Stimulated activated CD8-positive, alpha-beta memory T cell treated with anti-CD3 and anti-CD28 coated beads, Interleukin-15, amount 100 ng/mL, for 48 hours (primary cell): ENCODE results near the gene EHBP1L1.

Experiments used
- DNase-seq, 2 donors: peaks; one replicate each; pipeline ENCODE4 v3.0.0-alpha.2; 2020; ENCODE audit warnings: low read depth in 2 of 2

The EHBP1L1 gene

DNA sequence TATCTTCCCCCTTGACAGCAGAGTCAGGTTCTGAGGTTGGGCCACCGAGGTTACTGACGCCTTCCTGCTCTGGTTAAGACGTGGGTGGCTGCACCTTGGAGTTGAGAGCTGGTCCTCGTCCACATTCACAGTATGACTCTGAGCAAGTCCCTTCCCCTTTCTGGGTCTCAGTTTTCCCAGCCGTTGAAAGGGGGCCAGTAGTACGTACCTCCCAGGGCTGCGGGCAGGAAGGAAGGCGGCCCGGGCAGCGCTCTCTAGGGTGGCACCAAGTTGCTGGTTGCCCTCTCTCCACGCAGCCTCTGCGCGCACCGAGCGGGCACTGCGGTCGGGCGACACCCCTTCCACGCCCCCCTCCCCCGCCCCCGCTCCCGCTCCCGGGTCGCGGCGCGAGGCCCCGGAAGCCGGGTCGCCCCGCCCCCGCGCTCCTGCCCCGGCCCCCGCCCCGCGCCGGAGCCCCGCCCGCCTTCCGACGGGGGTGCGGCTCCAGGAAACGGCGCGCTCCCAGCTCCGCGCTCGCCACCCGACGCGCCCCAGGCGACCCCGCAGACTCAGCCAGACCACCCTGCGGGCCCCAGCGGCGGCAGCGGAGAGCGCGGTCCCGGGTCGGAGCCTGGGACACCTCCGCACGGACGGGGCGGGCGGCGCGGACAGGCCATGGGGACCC, at the start of gene EHBP1L1:
Gene EHBP1L1 (plus strand): TSS at position 486 of the 664 bp plus-strand sequence. CDS start 250 bp downstream, outside the sequence.
- DNase-seq = peak; percentile 69 to 71

DNA sequence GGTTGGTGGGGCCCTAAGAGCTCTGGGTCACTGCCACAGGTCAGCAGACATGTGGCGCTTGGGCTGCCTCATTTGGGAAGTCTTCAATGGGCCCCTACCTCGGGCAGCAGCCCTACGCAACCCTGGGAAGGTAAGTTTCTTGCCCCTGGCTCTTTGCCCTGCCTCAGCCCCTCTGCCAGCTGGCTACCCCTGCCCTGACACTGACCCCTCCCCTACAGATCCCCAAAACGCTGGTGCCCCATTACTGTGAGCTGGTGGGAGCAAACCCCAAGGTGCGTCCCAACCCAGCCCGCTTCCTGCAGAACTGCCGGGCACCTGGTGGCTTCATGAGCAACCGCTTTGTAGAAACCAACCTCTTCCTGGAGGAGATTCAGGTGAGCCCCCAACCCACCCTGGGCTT, 49.1 kb upstream of the EHBP1L1 start:
- DNase-seq = no peak

DNA sequence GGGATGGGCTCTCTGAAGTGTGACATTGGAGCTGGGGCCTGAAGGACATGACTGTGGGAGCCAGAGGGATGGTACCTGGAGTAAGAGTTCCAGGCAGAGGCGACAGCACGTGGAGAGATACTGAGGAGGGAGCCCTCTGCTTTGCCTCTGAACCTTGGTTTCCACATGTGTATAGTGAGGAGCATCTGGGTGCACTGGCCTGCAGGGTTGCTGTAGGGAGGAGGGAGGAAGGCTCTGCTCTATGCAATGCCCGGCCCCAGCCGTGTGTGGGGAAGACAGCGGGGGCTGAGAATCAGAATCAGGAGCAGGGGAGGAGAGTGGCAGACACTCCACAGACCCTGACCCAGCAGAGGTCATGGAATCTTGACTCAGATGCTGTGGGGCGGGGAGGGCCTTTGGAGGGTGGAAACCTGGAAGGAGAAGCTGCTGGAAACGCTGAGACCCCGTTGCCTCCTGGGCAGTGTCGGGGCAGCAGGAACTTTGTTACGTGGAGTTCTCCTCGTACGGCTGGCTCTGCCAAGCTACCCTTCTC, 47.0 kb upstream of the EHBP1L1 start:
- DNase-seq = no peak

DNA sequence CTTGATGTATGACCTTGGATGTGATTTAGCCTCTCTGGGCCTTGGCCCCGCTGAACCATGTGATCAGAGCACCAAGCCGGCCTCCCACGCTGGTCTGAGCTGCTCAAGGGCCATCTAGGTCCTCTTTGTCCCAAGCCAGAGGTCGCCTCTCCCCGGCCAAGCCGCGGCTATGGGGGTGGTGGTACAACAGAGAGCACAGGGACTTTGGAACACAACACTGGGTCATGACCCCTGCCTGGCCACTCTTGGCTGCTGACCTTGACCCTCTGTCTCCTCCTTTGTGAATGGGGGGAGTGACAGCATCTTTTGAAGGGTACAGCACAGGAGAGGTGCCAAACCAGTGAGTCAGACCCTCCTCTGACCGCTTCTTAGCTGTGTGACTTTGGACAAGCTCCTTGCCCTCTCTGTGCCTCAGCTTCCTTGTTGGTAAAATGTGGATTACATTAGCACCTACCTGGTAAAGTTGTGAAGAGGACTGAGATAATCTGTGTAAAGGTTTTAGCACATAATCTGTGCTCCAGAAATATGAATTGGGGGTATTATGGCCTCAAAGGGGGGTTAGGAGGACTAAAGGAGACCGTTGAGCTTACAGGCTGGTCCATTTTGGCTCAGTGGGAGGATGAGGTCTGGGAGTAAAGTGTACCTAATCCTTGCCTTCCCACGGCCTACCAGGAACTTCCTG, 46.2 kb upstream of the EHBP1L1 start:
- DNase-seq = no peak

DNA sequence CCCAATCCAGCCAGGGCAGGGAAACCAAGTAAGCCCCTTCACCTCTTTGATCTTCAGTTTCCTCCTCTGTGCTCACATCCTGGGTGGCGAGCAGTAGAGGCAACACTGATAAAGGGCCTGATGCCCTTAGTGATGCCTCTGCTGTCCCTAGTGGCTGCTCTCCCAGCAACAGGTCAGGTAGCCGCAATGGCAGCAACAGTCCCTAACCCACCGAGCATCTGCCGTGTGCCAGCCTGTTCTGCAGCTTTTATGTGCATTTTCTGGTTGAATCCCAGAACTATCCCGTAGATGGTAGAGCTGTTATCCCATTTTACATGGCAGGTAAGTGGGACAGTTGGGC, 45.7 kb upstream of the EHBP1L1 start:
- DNase-seq = no peak

DNA sequence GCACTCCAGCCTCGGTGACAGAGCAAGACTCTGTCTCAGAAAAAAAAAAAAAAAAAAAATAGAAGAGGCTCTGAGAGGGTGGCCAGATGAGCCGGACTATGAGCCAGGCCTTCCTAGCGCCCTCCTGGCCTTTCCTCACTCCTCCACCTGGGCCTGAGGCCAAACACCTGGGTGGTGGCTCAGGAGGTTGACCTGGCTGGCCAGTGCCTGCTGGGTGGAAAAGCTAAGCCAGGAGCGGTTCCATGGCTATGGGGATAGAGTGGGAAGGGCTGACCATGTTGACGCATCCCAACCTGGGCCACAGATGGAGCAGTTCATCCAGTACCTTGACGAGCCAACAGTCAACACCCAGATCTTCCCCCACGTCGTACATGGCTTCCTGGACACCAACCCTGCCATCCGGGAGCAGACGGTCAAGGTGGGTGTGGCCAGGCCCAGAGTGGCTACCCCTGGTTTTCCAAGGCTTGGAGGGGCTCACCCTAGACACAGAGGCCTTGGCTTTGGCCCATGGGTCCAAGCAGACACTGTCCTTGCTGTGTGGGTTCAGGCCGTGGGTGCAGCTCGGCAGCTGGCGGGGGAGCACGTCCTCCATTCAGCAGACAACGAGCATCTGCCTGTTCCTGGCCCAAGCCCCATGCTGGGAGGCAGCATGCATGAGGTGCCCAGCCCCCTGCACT, 43.3 kb upstream of the EHBP1L1 start:
- DNase-seq = no peak

DNA sequence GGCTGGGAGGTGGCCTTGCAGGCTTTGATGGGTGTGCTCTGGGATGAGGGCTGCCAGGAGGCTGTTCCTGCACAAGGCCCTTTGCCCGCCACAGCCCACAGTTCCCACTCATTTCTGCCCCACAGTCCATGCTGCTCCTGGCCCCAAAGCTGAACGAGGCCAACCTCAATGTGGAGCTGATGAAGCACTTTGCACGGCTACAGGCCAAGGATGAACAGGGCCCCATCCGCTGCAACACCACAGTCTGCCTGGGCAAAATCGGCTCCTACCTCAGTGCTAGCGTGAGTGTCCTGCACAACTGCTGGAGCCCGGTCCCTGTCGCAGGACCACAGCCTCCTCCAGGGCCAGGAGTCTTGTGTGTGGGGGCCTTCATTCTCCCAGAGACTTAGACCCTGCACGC, 40.8 kb upstream of the EHBP1L1 start:
- no peak for DNase-seq

DNA sequence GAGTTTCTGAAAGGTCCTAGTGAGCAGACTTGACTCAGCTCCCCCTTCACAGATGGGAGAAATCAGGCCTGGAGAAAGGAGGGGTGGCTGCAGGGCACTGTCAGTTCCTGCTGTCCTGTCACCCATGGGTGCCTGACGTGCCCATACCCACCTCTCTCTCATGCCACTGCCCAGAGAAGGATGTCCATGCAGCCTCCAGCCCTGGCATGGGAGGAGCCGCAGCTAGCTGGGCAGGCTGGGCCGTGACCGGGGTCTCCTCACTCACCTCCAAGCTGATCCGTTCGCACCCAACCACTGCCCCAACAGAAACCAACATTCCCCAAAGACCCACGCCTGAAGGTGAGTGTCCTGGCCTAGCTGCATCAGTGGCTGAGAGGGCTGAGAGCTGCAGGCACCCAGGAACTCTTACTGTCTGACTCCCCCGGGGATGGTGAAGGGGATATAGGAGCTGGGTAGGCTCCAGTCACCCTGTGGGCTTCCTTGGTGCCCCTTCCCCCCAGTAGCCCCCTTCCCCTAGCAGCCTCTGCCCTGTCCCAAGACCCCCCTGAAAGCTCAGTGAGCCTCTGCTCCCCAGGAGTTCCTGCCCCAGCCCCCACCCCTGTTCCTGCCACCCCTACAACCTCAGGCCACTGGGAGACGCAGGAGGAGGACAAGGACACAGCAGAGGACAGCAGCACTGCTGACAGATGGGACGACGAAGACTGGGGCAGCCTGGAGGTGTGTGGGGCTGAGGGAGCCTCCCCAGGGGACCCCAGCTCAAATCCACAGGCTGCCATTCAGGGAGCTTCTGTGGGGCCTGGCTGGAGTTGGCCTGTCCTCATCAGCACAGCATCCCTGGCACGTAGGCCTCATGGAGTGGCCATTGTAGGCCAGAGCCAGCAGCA, 39.2 kb upstream of the EHBP1L1 start:
- DNase-seq = no peak

DNA sequence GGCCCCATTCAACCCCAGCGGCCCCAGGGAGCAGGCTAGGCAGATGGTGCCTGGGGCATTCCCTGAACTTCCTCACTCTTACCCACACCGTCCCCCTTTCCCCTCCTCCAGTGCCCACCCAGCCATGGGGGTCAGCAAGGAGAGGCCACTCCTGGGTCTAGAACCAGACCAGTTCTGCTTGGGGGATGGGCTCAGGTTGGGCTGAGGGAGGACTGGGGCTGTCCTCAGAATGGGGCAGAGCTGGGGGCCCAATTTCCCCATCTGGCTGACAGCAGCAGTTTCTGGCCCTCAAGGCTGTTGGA, 38.6 kb upstream of the EHBP1L1 start:
- DNase-seq = no peak

DNA sequence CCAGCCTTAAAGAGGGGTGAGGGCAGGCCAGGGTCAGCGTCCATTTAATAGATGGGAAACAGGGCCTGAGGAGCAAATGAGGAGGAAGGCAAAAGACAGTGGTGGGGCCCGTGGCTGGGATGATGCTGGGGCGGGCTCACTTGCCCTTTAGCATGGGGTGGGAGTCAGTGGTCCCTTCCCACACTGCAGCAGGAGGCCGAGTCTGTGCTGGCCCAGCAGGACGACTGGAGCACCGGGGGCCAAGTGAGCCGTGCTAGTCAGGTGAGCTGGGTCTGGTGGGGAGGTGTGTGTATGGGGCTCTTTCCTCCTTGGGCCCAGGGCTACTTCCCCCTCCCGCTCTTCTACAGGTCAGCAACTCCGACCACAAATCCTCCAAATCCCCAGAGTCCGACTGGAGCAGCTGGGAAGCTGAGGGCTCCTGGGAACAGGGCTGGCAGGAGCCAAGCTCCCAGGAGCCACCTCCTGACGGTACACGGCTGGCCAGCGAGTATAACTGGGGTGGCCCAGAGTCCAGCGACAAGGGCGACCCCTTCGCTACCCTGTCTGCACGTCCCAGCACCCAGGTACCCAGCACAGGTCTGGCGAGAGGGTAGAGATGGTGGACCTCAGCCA, 38.1 kb upstream of the EHBP1L1 start:
- no peak for DNase-seq

DNA sequence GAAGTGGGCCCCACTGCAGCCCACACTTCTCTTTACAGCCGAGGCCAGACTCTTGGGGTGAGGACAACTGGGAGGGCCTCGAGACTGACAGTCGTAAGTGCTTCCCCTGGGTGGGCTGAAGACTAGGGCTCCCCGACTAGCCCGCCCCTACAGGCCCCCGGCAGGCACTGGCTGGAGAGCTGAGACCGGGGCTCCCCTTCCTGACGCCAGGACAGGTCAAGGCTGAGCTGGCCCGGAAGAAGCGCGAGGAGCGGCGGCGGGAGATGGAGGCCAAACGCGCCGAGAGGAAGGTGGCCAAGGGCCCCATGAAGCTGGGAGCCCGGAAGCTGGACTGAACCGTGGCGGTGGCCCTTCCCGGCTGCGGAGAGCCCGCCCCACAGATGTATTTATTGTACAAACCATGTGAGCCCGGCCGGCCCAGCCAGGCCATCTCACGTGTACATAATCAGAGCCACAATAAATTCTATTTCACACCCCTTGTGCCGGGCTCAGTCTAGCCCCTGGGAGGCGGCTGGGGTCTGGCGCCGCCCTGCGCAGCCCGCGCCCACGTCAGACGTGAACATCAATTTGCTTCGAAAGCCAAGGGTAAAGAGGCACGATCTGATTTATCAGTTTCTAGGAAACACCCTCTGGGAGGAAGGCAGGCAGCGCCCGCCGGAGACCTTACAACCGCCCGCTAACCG, 37.5 kb upstream of the EHBP1L1 start:
- no peak for DNase-seq

DNA sequence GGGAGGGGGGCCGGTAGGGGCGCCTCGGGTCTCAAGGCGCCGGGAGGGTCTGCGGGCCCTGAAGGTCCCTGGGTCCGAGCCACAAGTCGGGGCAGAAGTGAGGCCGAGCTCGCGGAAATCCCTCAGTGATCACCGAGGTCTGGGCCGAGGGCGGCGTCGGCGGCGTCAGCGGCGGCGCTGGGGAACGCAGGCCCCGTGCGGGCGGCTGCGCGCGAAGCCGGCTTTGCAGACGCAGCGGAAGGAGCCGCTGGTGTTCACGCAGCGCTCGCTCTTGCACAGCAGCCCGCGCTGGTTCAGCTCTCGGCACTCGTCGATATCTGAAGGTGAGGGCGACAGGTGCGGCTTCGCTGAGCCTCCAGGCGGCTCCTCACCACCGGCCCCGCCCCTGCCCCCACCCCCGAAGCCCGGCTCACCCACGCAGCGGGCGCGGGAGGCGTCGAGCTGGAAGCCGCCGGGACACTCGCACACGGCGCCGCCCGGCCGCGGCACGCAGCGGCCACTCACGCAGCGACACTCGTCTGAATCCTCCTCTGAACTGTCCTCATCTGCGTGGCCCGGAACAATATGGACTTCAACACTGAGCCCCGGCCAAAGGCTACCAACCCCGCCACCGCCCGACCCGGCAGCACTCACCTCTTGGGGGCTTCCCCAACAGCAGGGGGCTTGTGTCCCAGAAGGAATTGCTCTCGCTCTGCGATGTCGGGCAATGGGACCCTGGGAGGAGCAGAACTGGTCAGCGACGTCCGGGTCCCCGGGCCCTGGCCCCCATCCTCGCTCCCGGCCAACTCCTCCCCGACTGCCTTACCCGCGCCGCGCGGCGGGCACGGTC, 36.7 kb upstream of the EHBP1L1 start:
- no peak for DNase-seq

DNA sequence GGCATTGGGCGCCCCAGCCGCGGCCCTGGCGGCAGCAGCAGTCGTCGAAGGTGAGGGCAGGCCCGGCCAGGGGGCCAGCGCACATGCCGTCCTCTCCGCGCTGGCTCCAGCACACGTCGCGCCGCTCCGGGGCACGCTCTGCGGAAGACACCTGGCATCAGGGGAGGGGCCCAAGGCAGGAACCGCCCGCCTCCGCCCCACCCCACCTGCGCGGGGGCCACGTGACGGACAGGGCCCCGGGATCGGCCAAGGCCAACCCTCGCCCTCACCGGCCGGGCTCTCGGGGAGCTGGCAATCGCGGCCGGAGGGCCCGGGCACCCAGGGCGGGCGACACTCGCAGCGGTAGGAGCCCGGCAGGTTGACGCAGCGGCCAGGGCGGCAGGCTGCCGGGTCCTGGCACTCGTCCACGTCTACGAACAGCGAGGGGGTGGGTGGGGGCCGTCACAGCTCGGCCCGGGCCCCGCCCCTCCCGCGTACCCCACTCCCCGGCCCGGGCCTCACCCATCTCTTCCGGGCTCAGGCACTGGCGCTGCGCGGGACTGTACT, 36.0 kb upstream of the EHBP1L1 start:
- DNase-seq = no peak

DNA sequence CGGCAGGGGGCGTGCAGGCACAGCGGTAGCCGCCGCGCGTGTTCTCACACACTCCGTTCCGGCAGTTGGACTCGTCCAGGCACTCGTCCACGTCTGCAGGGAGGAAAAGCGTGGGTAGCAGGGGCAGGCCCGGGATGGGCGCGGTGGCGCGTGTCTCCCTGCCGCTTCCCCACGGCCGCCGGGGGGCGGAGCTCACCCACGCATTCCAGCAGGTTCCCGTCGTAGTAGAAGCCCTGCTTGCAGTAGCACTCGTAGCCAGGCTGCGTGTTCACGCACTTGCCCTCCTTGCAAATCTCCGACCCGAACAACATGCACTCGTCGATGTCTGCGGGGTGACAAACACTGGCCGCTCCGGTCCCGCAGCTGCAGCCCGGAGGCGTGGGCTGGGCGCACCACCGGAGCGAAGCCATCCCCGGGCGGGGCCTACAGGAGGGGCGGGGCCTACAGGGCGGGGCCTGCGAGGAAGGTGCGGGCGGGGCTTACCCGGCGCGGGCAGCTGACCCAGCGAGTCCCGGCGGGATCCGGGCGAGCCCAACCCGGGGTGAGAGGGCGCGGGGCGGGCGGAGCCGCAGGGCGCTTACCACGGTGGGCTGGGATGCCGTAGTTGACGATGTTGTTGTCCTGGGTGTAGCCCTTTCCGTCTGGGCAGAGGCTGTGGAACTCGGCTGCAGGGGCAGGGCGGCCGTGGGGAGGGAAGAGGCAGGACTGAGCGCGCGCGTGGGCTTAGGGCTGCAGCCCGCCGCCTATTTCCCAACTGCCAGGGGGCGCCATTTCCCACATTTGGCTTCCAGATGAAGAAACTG, 35.4 kb upstream of the EHBP1L1 start:
- peak; percentile 74 to 85 for DNase-seq

DNA sequence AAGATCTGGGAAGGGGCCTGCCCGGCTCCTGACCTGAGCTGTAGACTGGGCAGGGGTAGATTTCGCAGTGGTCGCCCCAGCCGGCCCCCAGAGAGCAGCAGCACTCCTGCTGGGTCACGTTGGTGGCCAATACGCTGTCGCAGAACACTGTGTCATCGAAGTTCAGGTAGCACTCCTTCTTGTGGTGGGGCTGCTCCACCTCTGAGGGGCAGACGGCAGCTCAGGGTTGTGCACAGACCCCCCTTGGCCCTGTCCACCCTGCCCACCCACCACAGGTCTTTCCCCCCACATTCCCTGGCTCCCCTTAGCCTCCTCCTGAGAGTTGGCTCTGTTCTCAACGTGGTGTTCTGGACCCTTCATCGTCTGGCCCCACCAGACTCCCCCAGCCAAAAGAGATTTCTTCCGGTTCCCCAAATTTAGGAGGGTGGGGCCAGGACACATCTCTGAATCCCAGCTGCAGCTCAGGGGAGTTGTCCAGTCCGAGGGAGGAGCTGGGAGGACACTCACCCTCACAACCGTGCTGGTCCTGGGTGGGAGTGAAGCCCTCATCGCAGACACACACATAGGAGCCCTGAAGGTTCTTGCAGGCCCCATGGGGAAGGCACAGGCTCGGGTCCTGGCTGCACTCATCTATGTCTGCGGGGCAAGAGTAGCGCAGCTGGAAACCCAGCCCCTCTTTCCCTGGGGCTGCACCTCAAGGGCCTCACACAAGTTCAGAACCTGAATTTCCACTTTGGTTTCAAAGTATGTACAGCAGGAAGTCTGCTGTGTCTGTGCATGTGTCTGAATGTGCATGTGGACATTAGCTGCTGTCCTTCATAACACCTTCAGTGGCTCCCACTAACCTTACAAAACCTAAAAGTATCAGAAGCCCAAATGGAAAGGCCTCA, 34.5 kb upstream of the EHBP1L1 start:
- DNase-seq = no peak

DNA sequence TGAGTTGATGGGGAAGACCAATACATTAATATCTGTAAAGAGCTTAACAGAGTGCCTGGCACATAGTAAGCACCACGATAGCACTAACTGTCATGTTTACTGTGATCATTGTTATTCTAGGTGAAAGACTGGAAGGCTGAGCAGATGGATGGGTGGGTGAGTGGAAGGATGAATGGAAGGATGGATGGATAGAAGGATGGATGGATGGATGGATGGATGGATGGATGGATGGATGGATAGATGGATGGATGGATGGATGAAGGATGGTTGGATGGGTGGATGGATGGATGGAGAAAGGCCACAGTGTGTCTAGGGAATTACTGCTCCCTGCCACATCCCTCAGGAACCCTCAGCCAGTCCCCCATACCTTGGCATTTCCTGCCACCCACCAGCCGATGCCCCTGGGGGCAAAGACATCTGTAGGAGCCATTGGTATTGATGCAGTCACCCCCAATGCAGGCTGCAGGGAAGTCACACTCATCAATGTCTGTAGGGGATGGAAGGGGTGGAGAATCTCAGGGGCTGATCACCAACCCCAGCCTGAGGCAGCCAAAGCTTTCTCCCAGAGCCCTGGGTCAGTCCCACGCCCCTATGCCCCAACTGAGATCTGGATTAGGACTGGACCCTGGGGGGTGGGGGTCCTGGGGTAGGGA, 33.0 kb upstream of the EHBP1L1 start:
- DNase-seq = no peak

DNA sequence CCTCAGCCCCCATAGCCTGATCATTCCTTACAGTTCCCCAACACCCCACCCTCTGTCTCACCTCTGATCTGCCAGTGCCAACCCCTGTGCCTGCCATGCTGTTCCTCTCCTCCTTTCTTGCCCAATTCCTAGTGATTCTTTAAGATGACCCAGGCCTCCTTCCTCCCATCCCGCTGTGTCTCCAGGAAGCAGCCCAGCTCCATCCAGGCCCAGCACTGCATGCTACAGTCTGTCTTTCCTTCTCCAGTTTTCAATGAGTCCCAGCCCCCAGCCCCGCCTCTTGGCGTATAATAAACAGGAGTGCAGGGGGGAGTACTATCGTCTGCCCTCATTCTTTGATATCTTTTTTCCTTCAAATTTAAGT, 30.0 kb upstream of the EHBP1L1 start:
- no peak for DNase-seq
